GM10266 (cell line): ENCODE data around the gene HEY2.

ENCODE experiments used
- DNase-seq: peaks from one replicate; pipeline ENCODE4 v3.0.0; 2012; ENCODE audit errors: extremely low spot score
- CTCF ChIP-seq: IDR thresholded peaks from 2 replicates; pipeline ENCODE4 v1.5.1; 2012; ENCODE audit warnings: mild to moderate bottlenecking, low read depth; ENCODE audit not compliant: control insufficient read depth, insufficient read depth; ENCODE audit errors: missing control alignments

HEY2 gene

DNA sequence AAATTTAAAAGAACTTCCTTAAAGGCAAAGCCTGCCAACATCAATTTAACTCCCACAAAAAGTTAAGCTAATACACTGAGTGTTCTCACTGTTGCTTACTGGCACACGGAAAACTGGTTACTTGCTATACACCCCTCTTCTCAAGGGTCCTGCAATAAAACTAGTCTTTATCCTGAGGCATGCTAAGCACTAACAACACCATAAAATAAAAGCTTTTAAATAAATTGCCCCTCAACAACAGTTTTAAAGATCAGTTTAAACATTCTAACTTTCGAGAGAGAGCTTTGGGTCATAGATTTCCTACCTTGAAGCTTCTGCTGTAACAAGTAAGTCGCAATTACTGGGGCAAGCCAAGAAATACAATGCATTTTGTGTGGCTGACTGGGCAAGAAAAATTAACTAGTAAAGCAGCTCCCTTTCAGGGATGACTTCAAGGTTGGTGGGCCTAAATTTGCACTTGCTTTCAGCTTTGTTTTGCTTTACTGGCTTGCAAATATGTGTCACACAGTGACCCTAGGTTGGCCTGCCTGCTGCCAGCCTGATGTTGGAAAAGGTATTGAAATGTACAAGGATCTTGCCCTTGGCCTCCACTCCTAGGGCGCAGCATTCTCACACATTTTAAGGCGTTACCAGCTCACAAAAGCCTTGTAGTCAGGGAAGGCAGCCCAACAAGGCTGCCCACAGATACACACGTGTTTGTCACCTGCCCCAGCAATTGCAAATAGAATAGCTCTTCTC lies 4.0 kb upstream of the HEY2 start:
- TF ChIP-seq CTCF = no peak
- no peak for DNase-seq

DNA sequence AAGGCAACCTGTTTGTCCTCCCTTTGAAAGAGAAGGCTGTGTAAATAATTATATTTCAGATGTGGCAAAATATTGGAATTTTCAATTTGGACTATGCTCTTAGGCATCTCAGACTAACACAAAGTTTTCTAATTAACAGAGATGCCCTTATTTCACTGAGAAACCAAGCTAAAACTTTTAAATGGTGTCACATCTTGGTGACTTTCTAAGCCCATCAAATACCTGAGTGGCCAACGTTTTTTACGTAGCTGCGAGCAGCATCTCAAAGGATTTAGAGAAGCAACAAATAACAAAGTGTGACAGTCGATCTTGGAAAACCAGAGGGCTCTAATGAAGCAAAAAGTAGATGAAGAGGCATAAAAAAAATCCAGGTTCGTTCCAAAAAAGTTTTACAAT lies 3.4 kb upstream of the HEY2 start:
- no peak for DNase-seq

DNA sequence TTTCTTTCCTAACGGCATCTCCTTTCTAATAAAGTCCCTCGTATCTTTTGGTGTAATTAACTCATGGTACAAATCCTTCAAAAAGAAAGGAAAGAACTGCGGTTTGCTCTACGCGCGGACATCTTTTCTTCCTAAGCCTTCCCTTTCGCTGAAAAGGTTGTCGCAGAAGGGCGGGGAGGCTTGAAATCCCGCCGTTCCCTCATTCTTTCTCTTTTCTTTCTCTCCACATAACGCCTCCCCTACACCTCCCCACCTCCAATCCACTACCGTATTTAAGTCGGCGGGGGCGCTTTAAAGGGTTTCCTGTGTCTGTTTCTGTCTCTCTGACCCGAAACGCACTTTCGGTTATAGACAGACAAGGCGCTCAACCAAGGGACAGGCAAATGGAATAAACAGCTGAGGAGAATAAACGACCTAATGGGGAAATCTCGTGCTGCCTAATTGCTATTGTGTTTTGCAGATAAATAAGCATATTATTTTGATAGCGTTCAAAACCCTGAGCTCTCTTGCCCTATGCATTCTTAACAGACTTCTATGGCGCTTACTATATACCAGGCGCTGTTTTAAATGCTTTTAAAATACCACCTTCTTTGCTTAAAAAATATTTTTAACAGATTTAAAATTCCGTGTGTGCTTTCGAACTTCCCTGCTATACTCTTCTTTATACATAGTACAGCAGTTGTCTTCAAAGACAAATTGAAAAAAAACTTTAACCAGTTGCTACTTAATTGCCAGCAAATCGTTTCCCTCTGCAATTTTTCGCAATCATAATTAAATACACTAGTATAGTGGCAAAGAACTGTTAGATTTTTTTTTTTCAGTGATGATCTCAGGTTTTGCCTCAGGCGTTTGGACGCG lies 2.5 kb upstream of the HEY2 start:
- DNase-seq = peak; percentile 76
- TF ChIP-seq CTCF = no peak

More for the DNA sequence above, 3.4 kb upstream of the HEY2 start:
- TF ChIP-seq CTCF = no peak

DNA sequence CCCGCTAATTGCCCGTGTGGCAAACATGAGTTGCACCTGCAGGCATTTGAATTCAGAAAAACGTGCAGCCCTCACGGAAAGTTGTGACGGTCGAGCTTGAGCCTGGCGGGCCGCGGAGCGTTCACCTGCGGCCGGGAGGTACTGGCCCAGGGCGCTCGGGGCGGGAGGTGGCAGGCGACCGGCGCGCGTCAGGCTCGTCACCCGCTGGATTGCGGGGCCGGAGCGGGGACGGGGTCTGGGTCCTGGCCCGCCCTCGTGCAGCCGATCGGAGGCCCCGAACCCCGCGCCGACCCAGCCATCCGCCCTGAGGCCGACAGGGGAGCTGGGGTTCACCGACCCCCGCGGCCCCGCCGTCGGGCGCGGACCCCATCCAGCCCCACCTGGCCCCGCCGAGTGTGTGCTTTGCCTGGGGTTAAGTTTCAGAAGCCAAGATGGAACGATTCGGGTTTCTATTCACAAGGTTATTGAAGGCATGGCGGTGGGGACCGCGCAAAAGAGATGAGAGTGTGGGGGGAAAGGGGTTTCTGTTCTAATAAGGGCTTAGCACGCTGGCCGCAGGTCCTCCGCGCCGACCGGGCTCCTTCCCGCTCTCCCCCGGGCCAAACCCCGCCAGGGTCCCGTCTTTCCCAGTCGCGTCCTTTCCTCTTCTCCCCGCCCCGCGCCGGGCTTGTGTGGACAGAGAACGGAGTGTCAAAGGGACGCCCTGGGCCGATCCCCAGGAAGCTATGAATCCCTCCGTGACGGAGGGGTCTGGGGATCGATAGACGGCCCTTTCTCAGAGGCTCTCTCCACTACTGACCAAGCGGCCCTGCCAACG lies 1.6 kb upstream of the HEY2 start:
- TF ChIP-seq CTCF = no peak
- DNase-seq = no peak

GRCh38 chr6:125748406-125749172 lies 843 bp upstream of the HEY2 start:
- TF ChIP-seq CTCF = no peak
- DNase-seq = no peak

- TF ChIP-seq CTCF = no peak
- no peak for DNase-seq
Observed at GRCh38 chr6:125749865-125750691, 646 bp downstream of the HEY2 start.
